C1 segment of cervical spinal cord (tissue), 14 donors: Measurements from ENCODE around the gene CLIC4.
A peak's percentile ranks its signal among the peaks of the same experiment; 100 is the strongest.

Source experiments
- DNase-seq, 14 donors: peaks; one replicate each; lab custom pipeline; 2025; lab: John Stamatoyannopoulos, UW

CLIC4 gene

DNA sequence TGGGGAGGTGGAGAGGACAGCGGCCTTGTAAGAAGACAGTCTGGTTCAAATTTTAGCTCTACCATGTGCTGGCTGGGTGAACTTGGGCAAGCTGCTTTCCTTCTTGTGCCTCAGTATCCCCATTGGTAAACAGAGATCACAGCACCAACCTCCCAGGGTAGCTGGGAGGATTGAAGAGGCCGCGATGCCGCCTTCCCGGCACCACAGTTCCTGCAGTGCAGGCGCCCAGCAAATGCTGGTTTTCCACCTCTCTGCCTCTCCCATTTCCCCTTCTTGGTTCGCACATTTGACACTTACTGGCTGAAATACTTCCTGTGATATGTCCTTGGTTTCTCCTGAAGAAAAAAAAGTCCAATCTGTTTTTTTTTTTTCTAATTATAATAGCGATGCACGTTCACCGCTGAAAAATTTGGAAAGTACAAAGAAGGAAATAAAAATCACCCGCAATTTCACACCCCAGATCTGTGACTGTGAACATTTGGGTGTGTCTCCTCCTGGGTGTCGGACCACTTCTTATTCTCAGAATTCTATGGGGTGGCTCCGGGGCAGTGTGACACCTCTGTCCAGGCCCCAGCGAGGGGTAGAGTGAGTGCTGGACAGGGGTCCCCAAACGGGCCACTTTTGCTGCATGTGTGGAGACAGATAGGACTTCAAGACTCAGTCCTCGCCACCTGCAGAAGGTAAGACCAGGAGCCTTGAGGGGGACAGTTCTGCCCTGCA, 111.7 kb downstream of the CLIC4 start:
- DNase-seq, result no peak

DNA sequence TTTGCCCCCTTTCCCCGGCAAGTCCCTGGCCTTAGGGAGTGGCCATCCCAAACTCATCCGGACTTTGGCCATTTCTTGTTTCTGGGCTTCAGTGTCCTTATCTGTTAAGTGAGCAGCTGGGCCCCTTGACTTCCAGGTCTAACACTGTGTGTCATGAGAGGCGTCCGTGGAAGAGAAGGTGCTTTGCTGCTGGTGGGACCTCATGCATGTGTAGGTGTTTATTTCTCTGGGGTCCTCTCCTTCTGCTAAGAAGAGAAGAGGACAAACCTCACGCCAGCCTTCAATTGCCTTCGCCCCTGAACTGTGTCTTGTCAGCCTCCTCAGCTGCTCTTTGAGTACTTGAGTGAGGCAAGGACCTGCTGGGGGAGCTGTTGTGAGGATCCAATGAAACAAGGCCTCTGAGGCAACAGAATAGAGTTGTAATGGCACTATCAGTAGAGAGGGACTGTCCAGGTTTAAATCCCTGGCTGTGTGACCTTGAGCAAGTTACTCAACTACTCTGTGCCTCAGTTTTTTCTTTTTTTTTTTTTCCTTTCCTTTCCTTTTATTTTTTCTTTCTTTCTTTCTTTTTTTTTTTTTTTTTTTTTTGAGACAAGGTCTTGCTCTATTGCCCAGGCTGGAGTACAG, 112.4 kb downstream of the CLIC4 start:
- no peak for DNase-seq

DNA sequence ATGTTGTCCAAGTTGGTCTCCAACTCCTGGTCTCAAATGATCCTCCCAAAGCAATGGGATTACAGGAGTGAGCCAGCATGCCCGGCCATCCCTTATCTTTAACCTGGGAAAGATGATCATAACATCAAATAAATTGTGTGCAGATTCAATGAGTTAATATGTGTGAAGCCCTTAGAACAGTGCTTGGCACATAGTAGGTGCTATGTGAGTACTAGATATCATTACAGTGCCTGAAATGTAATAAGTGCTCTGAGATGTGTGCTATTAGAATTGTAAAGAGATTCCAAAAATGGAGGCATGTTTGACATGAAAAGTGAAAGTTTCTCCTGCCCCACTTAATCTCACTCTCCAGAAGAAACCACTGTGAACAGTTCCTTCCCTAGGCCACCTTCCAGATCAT, 113.0 kb downstream of the CLIC4 start:
- no peak for DNase-seq

DNA sequence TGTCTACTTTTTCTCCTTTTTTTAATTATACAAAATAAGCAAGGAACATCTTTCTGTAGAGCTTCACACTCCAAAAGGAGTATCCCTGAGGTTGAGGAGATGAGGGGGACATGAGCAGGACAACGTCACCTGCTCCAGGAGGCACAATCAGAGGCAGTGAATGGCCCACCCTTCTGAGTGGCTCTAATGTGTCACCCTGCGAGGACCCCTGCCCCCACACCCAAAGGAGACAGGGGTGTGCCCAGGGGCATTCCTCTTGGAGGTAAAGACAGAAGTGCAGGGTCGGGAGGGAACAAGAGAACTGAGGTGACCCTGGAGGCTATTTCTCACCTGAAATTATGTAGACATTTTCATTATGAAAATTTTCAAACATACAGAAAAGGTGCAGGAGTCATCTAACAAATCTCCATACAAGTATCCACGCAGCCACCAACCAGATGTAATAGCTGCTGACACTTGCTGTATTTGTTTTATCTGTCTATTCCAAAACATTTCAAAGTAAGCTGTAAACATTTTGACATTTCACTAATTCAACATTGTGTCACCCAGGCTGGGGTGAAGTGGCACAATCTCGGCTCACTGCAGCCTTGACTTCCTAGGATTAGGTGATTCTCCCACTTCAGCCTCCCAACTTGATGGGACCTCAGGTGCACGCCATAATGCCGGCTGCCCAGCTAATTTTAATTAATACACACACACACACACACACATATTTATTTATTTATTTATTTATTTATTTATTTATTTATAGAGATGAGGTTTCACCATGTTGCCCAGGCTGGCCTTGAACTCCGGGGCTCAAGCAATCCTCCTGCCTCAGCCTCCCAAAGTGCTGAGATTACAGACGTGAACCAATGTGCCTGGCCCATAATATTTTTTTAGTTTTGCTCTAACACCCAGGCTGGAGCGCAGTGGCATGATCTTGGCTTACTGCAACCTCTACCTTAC, 114.1 kb downstream of the CLIC4 start:
- DNase-seq, result no peak

DNA sequence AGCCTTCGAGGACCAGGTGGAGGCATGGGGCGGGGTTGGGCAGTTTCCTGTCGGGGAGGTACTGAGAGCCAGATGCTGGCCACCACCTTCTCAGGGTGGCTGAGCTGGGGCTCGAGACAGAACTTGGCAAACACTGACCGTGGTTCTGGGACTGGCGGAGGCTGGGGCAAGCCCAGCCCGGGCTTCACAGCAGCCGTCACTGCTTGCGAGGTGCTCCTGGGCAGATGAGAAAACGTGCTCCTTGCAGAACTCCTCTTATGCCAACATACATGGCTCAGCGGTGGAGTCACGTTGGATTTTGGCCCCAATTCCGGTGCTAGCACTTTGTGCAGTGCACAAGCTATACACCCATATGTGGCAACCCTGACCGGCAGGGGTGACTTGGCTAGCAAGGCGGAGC, 115.6 kb downstream of the CLIC4 start:
- no peak for DNase-seq

DNA sequence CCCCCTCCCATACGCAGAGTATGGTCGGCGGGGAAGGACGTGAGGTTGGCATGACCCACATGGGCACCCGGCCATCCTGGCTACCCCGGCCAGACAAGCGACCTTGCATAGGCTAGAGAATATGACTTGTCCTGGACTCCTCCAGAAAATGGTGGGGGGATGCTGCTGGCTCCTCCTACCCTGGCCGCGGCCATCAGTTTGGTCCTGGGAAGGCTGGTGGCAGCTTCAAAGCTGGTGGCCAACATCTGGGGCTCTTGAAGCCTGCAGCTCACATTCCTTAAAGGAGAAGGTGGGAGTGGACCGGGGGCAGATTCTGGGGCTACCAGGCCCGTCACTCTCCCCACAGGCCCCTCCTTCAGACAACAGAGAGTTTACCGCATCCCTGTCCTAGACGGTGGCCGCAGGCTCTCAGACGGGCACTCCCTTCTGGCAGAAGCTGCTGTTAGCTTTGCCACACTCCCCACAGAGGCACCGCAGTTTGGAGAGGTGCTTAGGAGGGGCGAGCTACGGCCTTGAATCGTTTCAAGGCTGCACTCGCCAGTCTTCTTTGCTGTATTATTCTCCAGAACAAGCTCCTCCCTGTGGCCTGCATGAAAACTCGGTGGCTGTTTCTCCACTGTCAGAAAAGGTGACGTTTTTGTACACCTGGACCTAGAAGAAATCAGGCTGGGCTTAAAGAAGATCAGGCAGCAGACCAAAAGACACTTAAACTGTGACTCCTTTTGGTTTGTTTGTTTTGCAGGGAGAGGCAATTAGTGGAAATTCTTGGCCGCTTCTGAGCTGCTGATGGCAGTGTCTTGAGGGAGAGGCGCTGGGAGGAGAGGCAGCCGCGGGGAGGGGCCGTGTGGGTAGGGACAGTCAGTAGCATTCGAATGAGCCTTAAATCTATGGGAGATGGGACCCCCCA, 116.8 kb downstream of the CLIC4 start:
- no peak for DNase-seq

DNA sequence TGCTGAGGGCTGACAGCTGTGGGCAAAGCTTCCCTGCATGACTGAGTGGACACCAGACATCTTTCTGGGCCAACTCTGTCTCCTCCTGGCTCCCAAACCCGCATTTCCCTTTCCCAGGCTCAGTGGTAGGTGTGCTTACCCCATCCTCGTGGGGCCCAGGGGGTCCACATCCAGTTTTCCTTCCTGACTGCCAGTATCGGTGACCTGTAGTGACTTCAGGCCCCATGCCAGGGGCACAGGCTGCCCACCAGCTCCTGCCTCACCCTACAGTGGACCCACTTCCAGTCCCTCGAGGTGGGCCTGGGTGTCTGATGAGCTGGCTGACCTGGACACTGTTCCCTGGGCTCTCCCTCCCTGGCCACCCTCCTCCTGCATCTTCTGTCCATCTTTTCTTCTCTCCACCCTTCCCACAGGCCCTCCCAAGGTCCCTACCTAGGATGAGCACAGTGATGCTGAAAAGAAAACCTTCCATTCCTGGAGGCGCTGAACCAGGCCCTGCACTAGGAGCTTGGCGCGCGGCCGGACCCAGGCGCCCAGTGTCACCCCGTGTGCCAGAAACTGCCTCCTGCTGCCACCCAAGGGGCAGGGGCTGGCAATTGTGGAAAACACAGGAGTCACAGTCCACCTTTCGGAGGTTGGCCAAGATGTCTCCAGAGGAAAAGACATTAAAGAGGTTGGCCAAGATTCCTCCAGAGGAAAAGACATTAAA, 117.7 kb downstream of the CLIC4 start:
- DNase-seq, result no peak

DNA sequence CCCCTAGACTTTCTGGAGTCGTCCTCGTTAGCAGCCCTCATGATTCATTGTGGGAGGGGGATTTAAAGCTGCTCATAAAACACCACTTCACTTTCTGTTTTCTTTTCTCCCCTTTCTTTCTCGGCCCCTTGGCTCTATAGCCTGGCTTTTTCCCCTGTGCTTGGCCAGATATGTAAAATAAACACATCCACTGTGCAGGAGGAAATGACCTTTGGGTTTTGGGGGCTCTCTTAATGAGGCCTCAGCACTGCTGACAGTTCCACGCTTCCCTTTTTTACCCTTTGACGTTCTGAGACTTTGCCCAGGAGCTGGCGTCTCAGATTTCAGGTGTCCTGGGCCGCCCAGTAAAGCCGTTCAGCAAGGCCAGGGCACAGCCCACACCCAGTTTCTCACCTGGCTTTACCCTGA, 119.1 kb downstream of the CLIC4 start:
- DNase-seq, result no peak

DNA sequence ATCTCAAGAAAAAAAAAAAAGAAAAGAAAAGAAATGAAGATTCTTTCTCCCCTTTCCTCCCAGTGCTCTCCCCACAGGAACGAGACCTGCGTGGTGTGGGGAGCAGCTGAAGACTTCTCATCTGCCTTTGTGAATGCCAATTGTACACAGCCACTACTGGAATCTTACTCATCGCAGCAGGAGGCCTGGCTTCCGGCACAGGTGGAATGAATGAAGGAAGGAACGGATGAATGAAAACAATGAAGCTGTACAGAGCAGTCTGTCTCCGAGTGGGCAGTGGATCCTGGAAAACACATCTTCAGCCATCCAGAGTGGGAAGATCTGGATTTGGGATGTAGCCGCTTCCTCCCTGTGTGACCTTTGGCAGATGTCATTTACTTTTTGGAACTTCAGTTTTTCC, 119.9 kb downstream of the CLIC4 start:
- DNase-seq, result no peak

DNA sequence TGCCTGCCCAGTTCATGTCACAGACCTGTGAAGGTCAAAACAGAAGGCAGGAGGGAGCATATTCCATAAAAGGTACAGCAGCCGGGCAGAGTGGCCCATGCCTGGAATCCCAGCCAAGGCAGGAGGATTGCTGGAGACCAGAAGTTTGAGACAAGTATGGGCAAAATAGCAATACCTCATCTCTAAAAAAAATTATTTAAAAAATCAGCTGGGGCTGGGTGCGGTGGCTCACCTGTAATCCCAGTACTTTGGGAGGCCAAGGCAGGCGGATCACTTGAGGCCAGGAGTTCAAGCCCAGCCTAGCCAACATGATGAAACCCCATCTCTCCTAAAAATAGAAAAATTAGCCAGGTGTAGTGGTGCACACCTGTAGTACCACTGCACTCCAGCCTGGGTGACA, 120.3 kb downstream of the CLIC4 start:
- DNase-seq, result no peak

DNA sequence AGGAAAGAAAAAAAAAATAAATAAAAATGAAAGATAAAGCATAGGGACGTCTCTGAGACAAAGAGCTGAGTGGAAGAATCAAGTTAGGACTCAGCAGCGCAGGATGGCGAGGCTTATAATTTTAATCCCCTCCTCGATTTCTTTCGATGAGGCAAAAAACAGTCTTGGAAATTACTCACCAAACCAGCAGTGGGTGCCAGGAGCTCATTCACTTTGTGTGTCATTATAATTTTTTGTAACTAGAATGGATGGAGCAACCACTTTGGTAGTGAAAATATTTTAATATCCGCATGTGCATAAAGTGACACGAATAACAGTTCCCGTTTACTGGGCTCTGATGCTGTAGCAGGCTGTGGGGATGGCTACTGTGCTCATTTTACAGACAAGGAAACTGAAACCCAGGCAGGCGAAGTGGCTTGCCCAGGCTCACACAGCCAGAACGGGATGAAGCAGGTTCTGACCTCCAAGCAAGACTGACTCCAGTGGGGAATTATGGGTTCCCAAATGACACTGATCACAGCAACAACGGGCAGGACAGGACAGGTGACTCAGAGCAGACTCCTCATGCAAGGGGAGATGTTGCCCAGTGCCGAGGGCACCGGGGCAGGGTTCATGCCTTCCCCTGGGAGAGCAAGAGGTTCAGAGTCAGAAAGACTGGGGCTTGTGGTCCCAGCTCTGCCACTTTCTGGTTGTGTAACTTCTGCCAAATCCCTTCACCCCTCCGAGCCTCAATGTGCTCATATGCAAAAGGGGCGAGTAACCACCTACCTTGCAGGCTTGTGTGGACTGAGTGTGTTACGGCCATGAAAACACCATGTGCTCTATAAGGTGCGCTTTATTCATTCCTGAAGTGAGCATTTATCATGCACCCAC, 121.2 kb downstream of the CLIC4 start:
- DNase-seq, result no peak

DNA sequence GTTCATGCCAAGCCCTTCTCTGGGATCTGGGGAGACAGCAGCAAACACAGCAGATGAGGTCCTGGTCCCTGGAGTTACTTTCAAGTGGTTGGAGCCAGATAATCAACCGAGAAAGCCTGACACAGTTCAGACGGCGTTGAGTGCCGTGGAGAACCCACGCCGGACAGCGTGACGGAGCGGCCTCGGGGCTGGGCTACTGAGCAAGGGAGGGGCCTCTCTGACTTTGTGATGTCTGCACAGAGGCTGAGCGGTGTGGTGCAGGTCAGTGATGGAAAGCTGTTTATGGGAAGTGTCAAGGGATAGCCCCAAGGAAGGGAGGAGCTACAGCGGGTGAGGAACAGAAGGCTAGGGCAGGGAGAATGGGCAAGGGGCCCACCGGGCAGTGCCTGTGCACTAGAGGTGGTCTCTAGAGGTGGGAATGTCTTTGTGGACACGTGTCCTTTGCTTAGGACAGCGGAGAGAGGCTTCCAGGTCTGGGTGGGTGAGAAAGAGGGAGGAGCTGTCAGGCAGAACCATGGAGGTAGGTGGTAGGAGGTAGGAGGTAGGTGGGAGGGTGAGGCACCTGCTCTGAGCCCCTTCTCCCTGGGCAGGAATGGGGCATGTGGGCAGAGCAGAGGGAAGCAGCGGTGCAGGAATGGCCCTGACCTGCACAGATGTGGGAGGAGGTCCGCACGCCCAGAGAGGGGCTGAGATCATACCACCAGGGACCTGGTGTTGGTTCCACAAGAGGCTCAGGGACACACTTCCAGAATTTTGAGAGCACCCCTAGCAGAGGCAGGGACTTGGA, 122.0 kb downstream of the CLIC4 start:
- no peak for DNase-seq

DNA sequence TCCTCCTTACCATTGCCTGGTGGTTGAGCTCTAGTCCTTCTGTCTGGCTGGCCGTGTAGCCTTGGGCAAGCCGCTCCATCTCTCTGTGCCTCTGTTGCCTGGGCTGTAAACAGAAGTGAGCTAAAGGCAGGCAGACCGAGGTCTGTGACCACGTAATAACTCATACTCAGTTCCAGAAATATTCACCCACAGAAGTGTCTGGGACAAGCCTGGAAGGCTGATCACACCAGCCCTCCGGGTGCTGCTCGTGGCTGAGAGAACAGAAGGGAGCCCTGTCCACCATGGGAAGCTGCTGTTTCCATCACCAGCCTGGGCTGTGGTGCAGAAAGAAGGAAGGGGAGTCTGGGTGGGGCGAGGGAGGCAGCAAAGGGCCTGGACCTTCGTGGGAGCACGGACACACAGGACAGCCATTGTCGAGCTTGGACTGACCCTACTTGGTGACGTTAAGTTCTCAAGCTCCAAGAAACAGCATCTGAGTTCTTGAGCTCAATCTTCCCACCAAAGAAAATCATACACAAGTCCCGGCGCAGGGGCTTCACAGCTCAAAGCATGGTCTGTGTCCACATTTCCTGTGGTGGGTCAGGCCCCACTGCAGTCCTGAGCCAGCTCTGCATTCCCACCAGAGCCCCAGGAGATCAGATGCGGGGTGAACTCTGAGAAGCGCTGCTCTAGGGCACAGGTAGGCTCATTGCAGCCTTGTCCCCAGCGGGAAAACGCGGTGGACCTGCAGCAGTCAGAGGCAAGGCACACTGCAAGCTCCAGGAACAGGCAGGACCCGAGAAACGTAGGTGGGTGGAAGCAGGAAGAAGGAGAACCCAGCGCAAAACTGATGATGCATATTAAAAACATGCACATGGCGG, 123.0 kb downstream of the CLIC4 start:
- no peak for DNase-seq

DNA sequence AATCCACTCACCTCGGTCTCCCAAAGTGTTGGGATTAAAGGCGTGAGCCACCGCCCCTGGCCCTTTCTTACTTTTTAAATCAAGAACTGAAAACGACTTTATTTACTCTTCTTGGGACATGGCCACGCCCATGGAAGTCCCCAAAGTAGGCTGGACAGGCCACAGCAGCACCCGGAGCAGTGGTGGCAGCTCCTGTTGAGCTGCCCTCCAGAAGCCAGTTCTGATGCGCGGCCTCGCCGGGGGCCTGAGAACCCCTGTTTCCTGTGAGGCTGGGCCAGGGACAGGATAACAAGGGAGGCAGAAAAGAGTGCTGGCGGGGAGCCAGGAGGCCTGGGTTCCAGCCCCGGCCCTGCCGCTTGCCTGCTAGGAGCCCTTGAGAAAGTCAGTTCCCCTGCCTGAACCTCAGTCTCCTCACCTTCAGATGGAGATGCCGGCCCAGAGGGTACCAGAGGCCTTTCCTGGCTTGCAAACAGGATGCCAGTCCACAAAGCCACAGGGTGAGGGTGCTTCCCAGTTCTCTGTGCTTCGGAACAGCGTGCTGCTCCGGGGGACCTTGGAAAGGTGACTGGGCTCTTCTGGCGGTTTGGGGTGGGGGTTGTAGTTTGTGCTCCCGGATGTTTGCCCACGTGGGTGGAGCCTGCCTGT, 125.4 kb downstream of the CLIC4 start:
- no peak for DNase-seq

DNA sequence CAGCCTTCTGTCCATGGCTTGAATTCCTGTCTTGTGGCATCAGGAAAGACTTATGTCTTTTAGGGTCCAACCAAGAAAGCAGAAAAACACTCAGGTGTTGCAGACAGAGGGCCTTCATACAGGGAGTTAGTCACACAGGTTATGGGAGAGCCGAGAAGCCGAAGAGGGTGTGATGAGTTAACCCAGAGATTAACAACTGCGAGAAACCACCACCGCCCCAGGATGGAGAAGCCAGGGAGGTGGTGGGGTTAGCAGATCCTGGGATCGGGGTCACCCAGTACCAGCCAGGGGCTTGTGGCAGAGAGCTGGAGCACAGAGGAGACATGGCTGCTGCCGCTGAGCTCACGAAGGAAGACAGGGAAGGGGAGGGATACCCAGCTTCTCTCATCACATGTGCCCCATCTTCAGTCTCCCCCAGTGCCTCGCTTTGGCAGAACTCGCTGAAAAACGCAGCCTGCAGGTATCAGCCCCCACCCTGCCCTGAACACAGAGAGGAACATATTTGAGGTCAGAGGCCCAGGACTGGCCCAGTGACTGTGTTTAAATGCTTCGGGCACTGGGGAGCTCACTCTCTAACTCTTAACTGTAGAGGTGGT, 126.2 kb downstream of the CLIC4 start:
- DNase-seq, result no peak

DNA sequence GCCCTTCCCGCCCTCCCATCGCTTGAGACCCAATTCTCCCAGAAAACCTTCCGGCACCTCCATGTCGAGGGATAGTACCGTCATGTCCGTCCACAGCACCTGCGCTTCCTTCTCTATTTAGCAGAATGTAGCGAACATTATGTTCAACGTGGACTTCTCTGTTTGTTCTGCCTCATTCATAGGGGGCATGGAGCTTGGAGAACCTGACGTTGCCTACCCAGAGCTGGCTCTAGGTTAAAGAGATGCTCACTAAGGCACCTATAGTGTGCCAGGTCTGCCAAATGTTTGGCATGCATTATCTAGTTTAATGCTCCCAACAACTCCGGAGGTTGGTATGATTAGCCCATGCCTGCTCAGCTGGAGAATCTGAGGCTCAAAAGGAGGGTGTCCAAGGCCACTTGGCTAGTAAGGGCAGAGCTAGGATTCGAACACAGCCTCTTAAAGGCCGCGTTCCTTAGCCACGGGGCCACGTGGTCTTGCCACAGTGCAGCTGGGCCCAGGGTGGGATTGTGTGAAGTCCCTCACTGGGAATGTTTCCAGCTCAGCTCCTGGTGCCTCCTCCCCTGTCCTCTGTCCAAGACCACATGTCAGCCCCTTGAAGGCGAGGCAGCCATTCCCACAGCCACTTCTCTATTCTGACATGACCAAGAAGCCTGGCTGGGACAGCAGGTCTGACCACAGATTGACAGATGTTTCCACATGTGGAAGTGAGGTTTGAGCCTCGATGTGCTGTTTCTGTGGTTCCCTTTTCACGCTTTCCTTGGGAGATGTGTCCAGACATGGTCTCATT, 127.0 kb downstream of the CLIC4 start:
- peak in 9 of 14 donors; percentile 8 to 60 (median 22) for DNase-seq
